OCI-LY7 (cell line): ENCODE measurements around the gene PON1. TPM values are rescaled to one million over a fixed set of nuclear protein-coding genes. Genes with fewer than 3 reads are reported as not detected.

Experiments
- BruUV-seq: library from RNA; stranded (reverse); fragments of 400-500 nt; replicated peaks from 2 replicates; lab custom pipeline; 2021; lab: Mats Ljungman, UMichigan
- CTCF ChIA-PET: fragments of 300-600 bp; sonication (Branson Sonifier 250); formaldehyde crosslinking; loops from one replicate; lab custom pipeline; 2022; ENCODE audit warnings: antibody characterized with exemption; ENCODE audit not compliant: unreplicated experiment; lab: Charles Lee
- POLR2A ChIA-PET: fragments of 300-600 bp; sonication (Branson Sonifier 250); formaldehyde crosslinking; loops from one replicate; lab custom pipeline; 2022; ENCODE audit warnings: antibody characterized with exemption; lab: Charles Lee
- DNase-seq: peaks from one replicate; pipeline ENCODE4 v3.0.0-alpha.2; 2015; ENCODE audit warnings: low spot score
- H2AFZ ChIP-seq: fragments of 200-600 bp; sonication (generic), shearing (Covaris generic); 2 replicates; pipeline ENCODE4 v1.6.1; 2014; ENCODE audit warnings: mild to moderate bottlenecking, antibody characterized with exemption, low read length, moderate library complexity
- H3K27ac ChIP-seq: fragments of 200-600 bp; sonication (generic); 2 replicates; pipeline ENCODE4 v1.5.1; 2014; ENCODE audit warnings: mixed run types, low read depth, mild to moderate bottlenecking, moderate library complexity, low read length, inconsistent platforms; ENCODE audit not compliant: poor library complexity, severe bottlenecking
- H3K36me3 ChIP-seq: fragments of 200-600 bp; sonication (generic); 2 replicates; pipeline ENCODE4 v1.6.1; 2014; ENCODE audit warnings: mild to moderate bottlenecking, antibody characterized with exemption, low read length, moderate library complexity, mixed read lengths; ENCODE audit not compliant: insufficient read depth
- H3K4me1 ChIP-seq: fragments of 200-600 bp; sonication (generic); 2 replicates; pipeline ENCODE4 v1.5.1; 2014; ENCODE audit warnings: mild to moderate bottlenecking, low read length; ENCODE audit not compliant: insufficient read depth, poor library complexity, severe bottlenecking
- H3K4me2 ChIP-seq: fragments of 200-600 bp; sonication (generic); 2 replicates; pipeline ENCODE4 v1.6.1; 2014; ENCODE audit warnings: mild to moderate bottlenecking, low read length
- H3K4me3 ChIP-seq: fragments of 200-600 bp; sonication (generic); 2 replicates; pipeline ENCODE4 v1.5.1; 2014; ENCODE audit warnings: mild to moderate bottlenecking, low read depth, low read length; ENCODE audit not compliant: poor library complexity, severe bottlenecking
- H3K79me2 ChIP-seq: fragments of 200-600 bp; sonication (generic); 2 replicates; pipeline ENCODE4 v1.6.1; 2016; ENCODE audit warnings: low read depth, mild to moderate bottlenecking, low read length, moderate library complexity, mixed read lengths; ENCODE audit not compliant: insufficient read depth
- H3K9me2 ChIP-seq: fragments of 200-600 bp; sonication (generic); 2 replicates; pipeline ENCODE4 v1.6.1; 2016; ENCODE audit warnings: mild to moderate bottlenecking, low read length, mixed read lengths; ENCODE audit not compliant: insufficient read depth
- H3K9me3 ChIP-seq: fragments of 200-600 bp; sonication (generic); 2 replicates; pipeline ENCODE4 v1.6.1; 2014; ENCODE audit warnings: mild to moderate bottlenecking, mixed run types, low read length, mixed read lengths
- H4K20me1 ChIP-seq: fragments of 200-600 bp; sonication (generic); 2 replicates; pipeline ENCODE4 v1.6.1; 2014; ENCODE audit warnings: mild to moderate bottlenecking, antibody characterized with exemption, low read length, moderate library complexity, mixed read lengths; ENCODE audit not compliant: insufficient read depth
- EZH2phosphoT487 ChIP-seq: fragments of 200-600 bp; sonication (generic); IDR thresholded peaks from 2 replicates; pipeline ENCODE4 v1.6.1; 2018; ENCODE audit warnings: low read depth, borderline replicate concordance, mild to moderate bottlenecking, mixed run types, antibody characterized with exemption, low read length, moderate library complexity, mixed read lengths
- intact Hi-C: fragments of 100-400 bp; cut with micrococcal nuclease; formaldehyde crosslinking; loops from one replicate; pipeline ENCODE4 v1.10.0; 2022; ENCODE audit not compliant: unreplicated experiment
- total RNA-seq, 2 experiments: library from RNA; depleted of rRNA in 1 of 2; stranded (reverse); fragments of >200 nt in 1 of 2; shearing (Covaris generic) in 1 of 2; gene quantifications; 2 replicates each; pipeline ENCODE4 v1.2.3, GENCODE V29; 2014 to 2022
- TF ChIP-seq, protein P1 (sequence below): fragments of 200-600 bp; sonication (generic); conservative IDR thresholded peaks from 2 replicates; pipeline ENCODE4 v1.5.1; 2014; ENCODE audit warnings: mild to moderate bottlenecking, antibody characterized with exemption, low read length, moderate library complexity, mixed read lengths

PON1 gene
- total RNA-seq, 2 experiments from 2014 or later, result not detected

DNA sequence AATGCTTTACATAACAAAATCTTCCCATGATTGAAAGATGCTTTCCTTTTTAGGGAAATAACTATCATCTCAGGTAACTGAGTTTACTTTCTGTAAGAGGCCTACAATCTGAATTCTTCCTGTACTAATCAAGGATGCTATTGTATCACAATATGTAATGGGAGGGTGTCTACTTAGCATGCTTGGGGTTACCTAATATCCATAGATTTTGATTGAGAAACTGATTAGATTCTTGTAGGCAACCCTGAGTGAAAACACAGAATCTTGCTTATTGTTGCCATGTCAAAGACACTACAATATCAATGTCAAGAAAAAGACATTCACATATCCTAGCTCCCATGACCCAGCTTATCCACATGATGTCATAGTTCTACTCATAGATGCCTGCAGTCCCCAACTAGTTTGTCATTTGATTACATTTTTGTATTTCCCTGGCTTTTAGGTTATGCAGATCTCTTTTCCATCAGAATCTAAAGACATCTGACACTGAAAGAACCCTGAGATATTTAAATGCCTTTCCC is 62.4 kb downstream of the PON1 start:
- H3K79me2 ChIP-seq, result no peaks in the 10 kb centered on the region
- TF ChIP-seq, protein P1, sequence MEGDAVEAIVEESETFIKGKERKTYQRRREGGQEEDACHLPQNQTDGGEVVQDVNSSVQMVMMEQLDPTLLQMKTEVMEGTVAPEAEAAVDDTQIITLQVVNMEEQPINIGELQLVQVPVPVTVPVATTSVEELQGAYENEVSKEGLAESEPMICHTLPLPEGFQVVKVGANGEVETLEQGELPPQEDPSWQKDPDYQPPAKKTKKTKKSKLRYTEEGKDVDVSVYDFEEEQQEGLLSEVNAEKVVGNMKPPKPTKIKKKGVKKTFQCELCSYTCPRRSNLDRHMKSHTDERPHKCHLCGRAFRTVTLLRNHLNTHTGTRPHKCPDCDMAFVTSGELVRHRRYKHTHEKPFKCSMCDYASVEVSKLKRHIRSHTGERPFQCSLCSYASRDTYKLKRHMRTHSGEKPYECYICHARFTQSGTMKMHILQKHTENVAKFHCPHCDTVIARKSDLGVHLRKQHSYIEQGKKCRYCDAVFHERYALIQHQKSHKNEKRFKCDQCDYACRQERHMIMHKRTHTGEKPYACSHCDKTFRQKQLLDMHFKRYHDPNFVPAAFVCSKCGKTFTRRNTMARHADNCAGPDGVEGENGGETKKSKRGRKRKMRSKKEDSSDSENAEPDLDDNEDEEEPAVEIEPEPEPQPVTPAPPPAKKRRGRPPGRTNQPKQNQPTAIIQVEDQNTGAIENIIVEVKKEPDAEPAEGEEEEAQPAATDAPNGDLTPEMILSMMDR, result no peak
- no peak for TF ChIP-seq EZH2phosphoT487
- no peaks in the 10 kb centered on the region for H3K36me3 ChIP-seq
- H3K9me3 ChIP-seq, result no peaks in the 10 kb centered on the region
- no peaks in the 10 kb centered on the region for H4K20me1 ChIP-seq
- POLR2A ChIA-PET, result no interaction called here
- DNase-seq, result no peak
- H3K4me1 ChIP-seq, result no peaks in the 10 kb centered on the region
- H3K9me2 ChIP-seq, result no peaks in the 10 kb centered on the region
- H3K4me2 ChIP-seq, result no peak overlapping the region
- H3K27ac ChIP-seq, result no peak overlapping the region
- BruUV-seq, result no TSS peak
- no peak overlapping the region for H2AFZ ChIP-seq
- no peak overlapping the region for H3K4me3 ChIP-seq
- intact Hi-C loops, result no loop called here
- CTCF ChIA-PET, result no interaction called here

DNA sequence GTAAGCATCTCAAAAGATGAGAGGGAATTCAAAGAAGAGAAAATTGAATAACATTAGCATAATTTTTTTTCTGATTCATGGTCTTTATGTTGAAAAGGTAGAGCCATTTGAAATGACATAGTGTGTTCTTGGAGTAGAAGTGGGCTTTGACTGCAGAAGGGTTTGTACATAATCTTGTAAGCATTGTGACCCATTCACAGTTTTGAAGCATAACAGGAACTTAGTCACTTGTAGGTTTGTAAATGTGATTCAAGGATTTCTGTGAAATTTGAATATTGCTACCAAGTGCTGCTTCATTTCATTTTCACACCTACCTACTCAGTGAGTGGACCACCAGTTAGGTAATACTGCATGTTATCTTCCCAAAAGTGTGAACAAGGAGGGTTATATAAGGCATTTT is 68.6 kb downstream of the PON1 start:
- H3K27ac ChIP-seq, result no peak overlapping the region
- H3K79me2 ChIP-seq, result no peaks in the 10 kb centered on the region
- no peaks in the 10 kb centered on the region for H4K20me1 ChIP-seq
- TF ChIP-seq, protein P1, result no peak
- TF ChIP-seq EZH2phosphoT487, result no peak
- no peak overlapping the region for H3K4me2 ChIP-seq
- CTCF ChIA-PET, result no interaction called here
- intact Hi-C loops, result no loop called here
- H3K9me2 ChIP-seq, result no peaks in the 10 kb centered on the region
- BruUV-seq, result no TSS peak
- H3K36me3 ChIP-seq, result no peaks in the 10 kb centered on the region
- POLR2A ChIA-PET, result no interaction called here
- no peak overlapping the region for H2AFZ ChIP-seq
- no peaks in the 10 kb centered on the region for H3K4me1 ChIP-seq
- no peak overlapping the region for H3K4me3 ChIP-seq
- no peaks in the 10 kb centered on the region for H3K9me3 ChIP-seq
- no peak for DNase-seq

DNA sequence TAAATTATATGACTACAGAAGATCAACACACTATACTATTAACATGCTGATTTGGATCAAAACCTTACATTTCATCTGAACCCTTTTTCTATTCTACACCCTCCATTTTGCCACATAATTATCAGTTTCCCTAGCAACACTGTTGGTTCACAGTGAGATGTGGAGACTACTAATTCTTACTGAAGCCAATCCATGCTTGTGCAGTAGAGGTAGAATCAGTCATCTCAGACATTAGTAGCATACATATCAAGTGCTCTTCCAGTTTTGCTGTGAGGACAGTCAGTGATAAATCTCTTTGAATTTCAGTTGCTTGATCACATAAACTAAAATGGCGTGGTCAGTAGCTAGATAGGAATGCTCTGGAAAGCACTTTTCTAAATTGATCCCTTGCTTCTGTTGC is 70.3 kb downstream of the PON1 start:
- Histone ChIP-seq H3K4me2 (no peak overlapping the region), H3K27ac (no peak overlapping the region), H3K4me3 (no peak overlapping the region), H3K4me1 (no peaks in the 10 kb centered on the region), H3K79me2 (no peaks in the 10 kb centered on the region), H3K9me2 (no peaks in the 10 kb centered on the region), H3K9me3 (no peaks in the 10 kb centered on the region), H2AFZ (no peak overlapping the region), H3K36me3 (no peaks in the 10 kb centered on the region), H4K20me1 (no peaks in the 10 kb centered on the region)
- TF ChIP-seq, protein P1, result no peak
- TF ChIP-seq EZH2phosphoT487, result no peak
- DNase-seq, result no peak
- BruUV-seq, result no TSS peak
- CTCF ChIA-PET, result no interaction called here
- intact Hi-C loops, result no loop called here
- POLR2A ChIA-PET, result interaction anchor here (0.7 kb wide), 1 partner anchor 28 kb away, joined by 3 read pairs; no protein-coding TSS in a partner anchor
